GM06990 (cell line): ENCODE measurements around the gene ATP2A2.
"Not testable (repeated sequence)": the region's sequence is repeated elsewhere in the genome, so short reads cannot be mapped to it uniquely, and the experiment has no call there.

Experiments
- DNase-seq: peaks from one replicate; pipeline ENCODE4 v3.0.0-alpha.2; 2011; ENCODE audit not compliant: insufficient read length; ENCODE audit errors: extremely low read depth
- H3K27me3 ChIP-seq: replicated peaks from 2 replicates; pipeline ENCODE4 v1.6.0; 2011; ENCODE audit warnings: low read length; ENCODE audit not compliant: control insufficient read depth, insufficient read depth
- H3K36me3 ChIP-seq: 2 replicates; pipeline ENCODE4 v1.5.1; 2011; ENCODE audit warnings: low read length; ENCODE audit not compliant: control insufficient read depth, insufficient read depth
- H3K4me3 ChIP-seq: replicated peaks from 2 replicates; pipeline ENCODE4 v1.5.1; 2011; ENCODE audit warnings: low read depth, mild to moderate bottlenecking, control low read depth, low read length
- CTCF ChIP-seq: IDR thresholded peaks from 2 replicates; pipeline ENCODE4 v1.5.1; 2011; ENCODE audit warnings: low read length, control low read depth, mild to moderate bottlenecking, inconsistent platforms; ENCODE audit not compliant: insufficient read depth, poor library complexity, severe bottlenecking

Gene ATP2A2

DNA sequence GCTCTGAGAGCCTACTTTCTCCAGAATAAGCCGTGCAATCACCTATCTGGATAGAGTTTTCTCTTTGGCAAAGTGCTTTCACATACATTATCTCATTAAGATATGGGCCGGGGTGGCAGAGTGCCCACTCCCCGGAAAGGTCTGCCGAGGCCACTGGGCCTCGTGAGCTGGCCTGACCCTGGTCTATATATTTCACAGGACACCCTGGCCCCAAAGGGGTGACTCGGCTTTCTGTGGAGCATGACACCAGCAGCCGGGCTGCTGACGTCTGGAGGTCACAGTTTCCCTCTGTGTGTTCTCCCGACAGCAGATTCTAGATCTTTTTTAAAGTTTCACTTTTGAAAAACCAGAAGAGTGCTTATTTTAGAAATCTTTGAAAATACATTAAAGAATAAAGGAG, 27.9 kb upstream of the ATP2A2 start:
- no peak for TF ChIP-seq CTCF
- Histone ChIP-seq H3K27me3 (no peaks in the 10 kb centered on the region), H3K4me3 (no peak overlapping the region), H3K36me3 (no peaks in the 10 kb centered on the region)
- DNase-seq, result no peak

GRCh38 chr12:110254971-110255540, 26.0 kb upstream of the ATP2A2 start:
- H3K27me3 ChIP-seq, result no peaks in the 10 kb centered on the region
- no peak overlapping the region for H3K4me3 ChIP-seq
- no peak for TF ChIP-seq CTCF
- H3K36me3 ChIP-seq, result no peaks in the 10 kb centered on the region
- DNase-seq, result no peak

GRCh38 chr12:110255890-110256456, 25.1 kb upstream of the ATP2A2 start:
- not testable (repeated sequence) for DNase-seq

GRCh38 chr12:110256780-110257431, 24.1 kb upstream of the ATP2A2 start:
- TF ChIP-seq CTCF, result no peak
- Histone ChIP-seq H3K27me3 (no peaks in the 10 kb centered on the region), H3K4me3 (no peak overlapping the region), H3K36me3 (no peaks in the 10 kb centered on the region)
- no peak for DNase-seq

More at GRCh38 chr12:110255890-110256456, 25.1 kb upstream of the ATP2A2 start:
- H3K4me3 ChIP-seq, H3K36me3 ChIP-seq, H3K27me3 ChIP-seq: not testable (repeated sequence)

GRCh38 chr12:110258466-110258865, 22.6 kb upstream of the ATP2A2 start:
- no peaks in the 10 kb centered on the region for H3K27me3 ChIP-seq
- no peak overlapping the region for H3K4me3 ChIP-seq
- TF ChIP-seq CTCF, result no peak
- no peak for DNase-seq
- no peaks in the 10 kb centered on the region for H3K36me3 ChIP-seq

DNA sequence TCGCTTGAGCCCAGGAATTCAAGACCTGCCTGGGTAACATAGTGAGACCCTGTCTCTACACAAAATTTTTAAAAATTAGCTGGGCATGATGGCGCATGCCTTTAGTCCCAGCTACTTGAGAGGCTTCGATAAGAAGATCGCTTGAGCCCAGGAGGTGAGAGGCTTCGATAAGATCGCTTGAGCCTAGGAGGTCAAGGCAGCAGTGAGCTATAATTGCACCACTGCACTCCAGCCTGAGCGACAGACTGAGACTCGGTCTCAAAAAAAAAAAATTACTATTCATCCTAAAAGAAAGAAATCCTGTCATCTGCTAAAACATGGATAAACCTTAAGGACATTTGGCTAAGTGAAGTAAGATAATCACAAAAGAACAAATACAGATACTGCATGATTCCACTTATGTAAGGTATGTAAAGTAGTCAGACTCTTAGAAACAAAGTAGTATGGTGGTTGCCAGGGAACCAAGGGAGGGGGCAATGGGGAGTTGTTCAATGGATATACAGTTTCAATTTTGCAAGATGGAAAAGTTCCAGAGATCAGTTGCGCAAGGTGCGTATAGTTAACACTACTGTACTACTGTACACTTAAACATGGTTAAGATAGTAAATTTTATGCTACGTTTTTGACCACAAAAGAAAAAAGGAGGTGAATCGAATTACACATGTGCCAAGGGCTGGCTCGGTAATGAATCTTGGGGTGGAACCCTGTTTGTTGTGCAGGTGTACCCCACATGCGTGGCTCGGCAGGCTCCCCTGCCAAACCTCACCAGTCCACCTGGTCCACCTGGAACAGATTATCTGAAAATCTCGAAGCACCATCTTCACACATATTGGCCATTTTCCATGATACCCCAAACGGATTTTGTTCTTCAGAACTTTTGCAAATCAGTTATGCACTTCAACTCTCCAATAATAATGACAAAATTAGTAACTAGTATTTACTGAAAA, 18.3 kb upstream of the ATP2A2 start:
- no peaks in the 10 kb centered on the region for H3K27me3 ChIP-seq
- H3K4me3 ChIP-seq, result no peak overlapping the region
- no peaks in the 10 kb centered on the region for H3K36me3 ChIP-seq
- no peak for TF ChIP-seq CTCF
- DNase-seq, result no peak
